Hematopoietic multipotent progenitor cell treated with erythropoietin and hydrocortisone succinate and interleukin-3 and kit ligand, for 4 days (in vitro differentiated cells): ENCODE data around the gene OSBPL6.
"Not testable (repeated sequence)": the region's sequence is repeated elsewhere in the genome, so short reads cannot be mapped to it uniquely, and the experiment has no call there.

Experiments
- DNase-seq: peaks from one replicate; pipeline ENCODE4 v3.0.0-alpha.2; 2015

Gene OSBPL6

DNA sequence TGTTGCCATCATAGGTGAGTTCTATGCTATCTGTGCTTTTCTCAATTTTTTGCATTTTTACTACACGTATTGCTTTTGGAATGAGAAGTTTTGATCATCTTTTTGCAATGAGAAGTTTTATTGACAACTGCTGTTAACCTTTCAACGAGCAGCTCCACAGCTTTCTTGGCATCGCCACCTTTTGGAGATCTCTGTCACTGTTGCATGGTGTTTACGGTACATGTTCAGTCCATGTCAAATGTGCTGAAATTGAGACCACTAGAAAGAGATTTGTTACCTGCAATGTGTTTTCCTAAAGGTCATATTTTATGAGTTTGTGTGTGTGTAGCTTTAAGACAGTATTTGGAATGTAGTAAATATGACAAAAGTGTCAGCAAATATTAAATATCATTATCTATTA lies 120.8 kb downstream of the OSBPL6 start:
- DNase-seq = no peak

- DNase-seq = peak; percentile 33
Observed at GRCh38 chr2:178315488-178315948, 121.2 kb downstream of the OSBPL6 start.

DNA sequence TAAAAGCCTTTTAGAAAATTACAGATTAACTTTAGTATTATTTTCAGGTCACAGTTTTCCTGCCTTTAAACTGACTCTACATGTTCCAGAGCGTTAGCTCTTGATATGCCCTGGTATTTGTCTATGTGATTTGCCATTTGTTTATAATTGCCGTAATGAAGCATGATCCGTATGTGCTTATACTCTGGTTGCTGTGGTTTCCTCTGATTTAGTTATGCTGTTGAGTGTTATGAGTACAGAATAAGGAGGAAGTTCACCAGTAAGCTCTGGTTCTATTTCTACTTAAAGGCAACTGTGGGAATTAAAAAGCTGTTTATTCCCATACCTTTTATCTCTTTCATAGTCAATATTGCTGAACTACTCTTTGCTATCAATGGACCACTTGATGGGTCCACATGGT lies 123.5 kb downstream of the OSBPL6 start:
- DNase-seq = peak; percentile 46

DNA sequence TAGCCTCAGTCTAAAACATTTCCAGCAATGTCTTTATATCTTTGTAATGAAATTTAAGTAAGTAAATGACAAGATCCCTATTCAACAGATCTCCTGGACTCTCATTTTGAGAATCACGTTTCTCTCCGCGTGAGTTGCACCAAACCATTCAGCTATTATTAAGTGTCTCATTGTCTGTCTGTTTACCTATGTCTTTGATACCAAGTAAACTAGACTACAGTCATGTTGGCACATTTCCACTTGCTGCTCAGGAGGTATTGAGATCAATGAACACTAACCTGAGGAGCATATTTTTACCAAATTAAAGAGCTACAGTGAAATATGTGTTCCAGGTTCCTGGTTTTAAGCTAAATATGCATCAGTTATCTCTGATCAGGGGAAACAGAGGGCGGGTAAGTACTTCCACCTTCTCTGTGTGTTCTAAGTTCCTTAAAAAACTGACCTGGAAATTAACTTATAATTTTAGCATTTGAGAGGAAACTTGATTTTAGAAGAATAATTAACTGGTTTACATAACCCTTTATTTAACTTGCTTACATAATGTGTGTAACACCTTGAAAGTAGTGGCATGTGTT lies 125.8 kb downstream of the OSBPL6 start:
- DNase-seq = peak; percentile 51

GRCh38 chr2:178322068-178322467 lies 127.8 kb downstream of the OSBPL6 start:
- DNase-seq = no peak

DNA sequence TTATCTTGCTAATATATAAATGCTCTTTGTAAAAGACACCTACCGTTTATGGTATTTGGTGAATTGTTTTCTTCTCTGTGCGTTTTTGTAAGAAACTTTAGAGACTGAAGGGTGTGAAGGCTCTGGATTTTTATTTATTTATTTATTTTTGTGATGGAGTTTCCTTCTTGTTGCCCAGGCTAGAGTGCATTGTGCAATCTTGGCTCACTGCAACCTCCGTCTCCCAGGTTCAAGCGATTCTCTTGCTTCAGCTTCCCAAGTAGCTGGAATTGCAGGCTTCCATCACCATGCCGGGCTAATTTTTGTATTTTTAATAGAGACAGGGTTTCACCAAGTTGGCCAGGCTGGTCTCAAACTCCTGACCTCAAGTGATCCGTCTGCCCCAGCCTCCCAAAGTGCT lies 129.0 kb downstream of the OSBPL6 start:
- DNase-seq = not testable (repeated sequence)

GRCh38 chr2:178324077-178324476 lies 129.8 kb downstream of the OSBPL6 start:
- DNase-seq = peak; percentile 10

DNA sequence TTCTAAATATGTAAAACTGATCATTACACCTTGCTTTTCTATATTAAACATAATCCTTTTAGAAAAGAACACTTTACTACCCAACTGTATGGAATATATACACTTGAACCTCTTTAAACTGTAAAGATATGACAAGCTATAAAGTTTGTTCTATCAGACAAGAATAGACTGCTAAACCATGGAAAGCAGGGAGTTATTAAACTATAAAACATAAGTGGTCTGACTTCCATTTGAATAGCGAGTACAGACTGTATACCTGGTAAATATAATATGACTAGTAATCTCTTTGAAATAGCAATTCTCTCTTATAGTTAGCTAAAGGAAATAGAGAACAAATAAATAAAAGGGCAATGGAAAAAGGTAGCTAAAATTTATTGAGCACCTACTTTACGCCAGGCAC lies 131.0 kb downstream of the OSBPL6 start:
- no peak for DNase-seq

DNA sequence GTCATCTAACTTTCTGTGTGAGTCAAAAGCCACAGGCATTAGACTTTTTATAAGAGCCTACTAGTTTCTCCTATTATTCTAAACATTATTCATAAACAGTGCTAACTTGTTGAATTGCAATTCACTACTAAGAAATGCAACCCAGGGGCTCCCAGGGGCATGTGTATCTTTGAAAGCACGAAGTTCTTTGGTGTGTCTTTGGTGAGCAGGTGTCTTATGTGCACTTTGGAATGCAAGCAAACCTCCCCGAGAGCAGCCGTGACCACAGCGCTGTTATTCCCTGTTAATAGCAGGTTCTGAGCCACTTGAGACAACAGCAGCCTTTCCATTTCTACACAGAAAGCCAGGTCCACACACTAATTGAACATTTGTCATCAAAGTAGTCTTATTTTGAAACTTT lies 133.2 kb downstream of the OSBPL6 start:
- no peak for DNase-seq

- DNase-seq = no peak
Observed at GRCh38 chr2:178328037-178328436, 133.7 kb downstream of the OSBPL6 start.

- DNase-seq = no peak
Observed at GRCh38 chr2:178330175-178331017, 136.1 kb downstream of the OSBPL6 start.

- DNase-seq = no peak
Observed at GRCh38 chr2:178331474-178332432, 137.4 kb downstream of the OSBPL6 start.

DNA sequence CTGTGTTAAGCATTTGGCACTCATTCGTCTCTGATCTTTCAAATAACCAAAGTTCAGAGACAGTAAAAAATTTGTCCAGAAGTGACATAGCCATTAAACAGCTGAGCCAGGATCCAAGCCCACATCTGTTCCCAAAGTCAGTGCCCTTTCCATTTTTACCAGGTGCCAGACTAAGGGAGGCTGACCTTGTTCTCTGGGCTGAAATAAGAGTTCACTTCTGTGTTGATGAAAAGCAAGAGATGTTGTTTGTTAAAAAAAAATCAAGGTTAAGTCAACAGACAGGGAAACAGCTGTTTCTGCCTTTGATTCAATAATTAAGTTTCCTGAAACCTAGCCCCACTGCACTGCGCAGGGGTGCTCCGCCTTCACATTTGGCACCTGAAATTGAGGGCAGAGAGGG lies 139.5 kb downstream of the OSBPL6 start:
- DNase-seq = no peak

DNA sequence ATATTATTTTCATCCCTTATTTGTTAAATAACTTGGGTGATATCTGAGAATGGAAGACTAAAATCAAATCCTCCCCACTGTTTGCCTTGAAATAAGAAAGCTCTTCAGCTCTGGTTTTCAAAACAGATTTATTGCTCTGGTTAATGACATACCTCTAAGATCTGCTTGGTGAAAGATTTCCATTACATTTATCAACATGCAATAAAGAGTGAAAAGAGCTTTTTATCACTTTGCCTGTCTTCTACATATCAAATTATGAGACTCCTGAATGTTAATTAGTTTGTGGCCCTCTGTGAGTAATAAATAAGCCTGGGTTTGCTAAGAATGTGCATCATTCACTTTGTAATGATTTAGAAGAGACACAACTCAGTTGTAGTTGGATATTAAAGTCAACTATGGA lies 140.9 kb downstream of the OSBPL6 start:
- no peak for DNase-seq

- DNase-seq = no peak
Observed at GRCh38 chr2:178344121-178344520, 149.8 kb downstream of the OSBPL6 start.

DNA sequence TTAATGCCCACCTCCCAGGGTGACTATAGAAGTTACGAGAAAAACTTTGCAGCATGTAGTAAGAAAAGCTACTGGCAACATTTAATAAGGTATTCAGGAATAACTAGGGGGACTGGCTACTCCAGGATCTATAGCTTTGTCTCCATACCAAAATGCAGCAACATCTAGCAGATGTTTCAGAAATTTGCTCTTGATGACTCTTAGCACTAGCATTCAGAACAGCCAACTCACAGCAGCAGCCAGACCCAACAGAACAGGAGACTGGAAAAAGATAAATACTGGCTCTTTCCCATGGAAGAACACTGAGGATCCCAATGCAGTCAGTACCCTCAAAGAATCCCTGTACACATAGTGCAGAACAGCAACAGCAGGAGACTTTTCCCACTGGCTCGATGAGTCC lies 151.6 kb downstream of the OSBPL6 start:
- DNase-seq = no peak

GRCh38 chr2:178350051-178350450 lies 155.7 kb downstream of the OSBPL6 start:
- DNase-seq = no peak

DNA sequence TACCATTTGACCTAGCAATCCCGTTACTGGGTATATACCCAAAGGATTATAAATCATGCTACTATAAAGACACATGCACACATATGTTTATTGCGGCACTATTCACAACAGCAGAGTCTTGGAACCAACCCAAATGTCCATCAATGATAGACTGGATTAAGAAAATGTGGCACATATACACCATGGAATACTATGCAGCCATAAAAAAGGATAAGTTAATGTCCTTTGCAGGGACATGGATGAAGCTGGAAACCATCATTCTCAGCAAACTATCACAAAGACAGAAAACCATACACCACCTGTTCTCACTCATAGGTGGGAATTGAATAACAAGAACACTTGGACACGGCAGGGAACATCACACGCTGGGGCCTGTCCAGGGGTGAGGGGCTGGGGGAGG lies 163.4 kb downstream of the OSBPL6 start:
- not testable (repeated sequence) for DNase-seq

GRCh38 chr2:178359192-178359912 lies 165.0 kb downstream of the OSBPL6 start:
- DNase-seq = no peak

DNA sequence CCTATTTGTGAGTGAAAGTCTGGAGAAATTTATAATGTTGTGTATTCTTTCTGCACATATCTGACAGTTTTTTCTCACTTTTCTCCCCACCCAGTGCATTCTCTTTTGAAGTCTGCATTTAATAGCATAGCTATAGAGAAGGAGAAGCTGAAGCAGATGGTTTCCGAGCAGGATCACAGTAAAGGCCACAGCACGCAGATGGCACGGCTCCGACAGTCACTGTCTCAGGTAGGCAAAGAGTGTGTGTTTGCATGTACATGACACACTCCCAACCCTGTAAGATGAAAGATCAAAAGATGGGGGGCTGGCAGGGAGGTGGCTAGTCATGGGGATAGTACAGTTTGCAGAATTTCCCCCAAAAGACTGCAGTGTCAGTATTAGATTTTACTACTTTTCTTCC lies 167.3 kb downstream of the OSBPL6 start:
- no peak for DNase-seq

GRCh38 chr2:178363252-178363651 lies 168.9 kb downstream of the OSBPL6 start:
- no peak for DNase-seq

GRCh38 chr2:178365116-178365515 lies 170.8 kb downstream of the OSBPL6 start:
- DNase-seq = no peak

- no peak for DNase-seq
Observed at GRCh38 chr2:178366412-178366811, 172.1 kb downstream of the OSBPL6 start.
